Right renal pelvis (tissue), 4 donors: Measurements from ENCODE around the gene THAP8. TPM values are rescaled to one million over a fixed set of nuclear protein-coding genes. Genes with fewer than 3 reads are reported as not detected.
A peak's percentile ranks its signal among the peaks of the same experiment; 100 is the strongest.
"Not testable (repeated sequence)": the region's sequence is repeated elsewhere in the genome, so short reads cannot be mapped to it uniquely, and the experiment has no call there.

ENCODE experiments used
- DNase-seq, 4 donors: peaks; one replicate each; pipeline ENCODE4 v3.0.0-alpha.2; 2013; ENCODE audit warnings: low read depth in 4 of 4, low spot score in 3 of 4, missing footprints in 1 of 4
- polyA plus RNA-seq, 4 donors: library from polyadenylated mRNA; unstranded; fragments of 120-200 nt; gene quantifications; one replicate each; pipeline ENCODE4 v1.2.1, GENCODE V29; 2013; ENCODE audit not compliant: insufficient read length in 4 of 4

The THAP8 gene
- polyA plus RNA-seq, 4 donors: 11.6 to 17.0 (median 12.3) TPM

DNA sequence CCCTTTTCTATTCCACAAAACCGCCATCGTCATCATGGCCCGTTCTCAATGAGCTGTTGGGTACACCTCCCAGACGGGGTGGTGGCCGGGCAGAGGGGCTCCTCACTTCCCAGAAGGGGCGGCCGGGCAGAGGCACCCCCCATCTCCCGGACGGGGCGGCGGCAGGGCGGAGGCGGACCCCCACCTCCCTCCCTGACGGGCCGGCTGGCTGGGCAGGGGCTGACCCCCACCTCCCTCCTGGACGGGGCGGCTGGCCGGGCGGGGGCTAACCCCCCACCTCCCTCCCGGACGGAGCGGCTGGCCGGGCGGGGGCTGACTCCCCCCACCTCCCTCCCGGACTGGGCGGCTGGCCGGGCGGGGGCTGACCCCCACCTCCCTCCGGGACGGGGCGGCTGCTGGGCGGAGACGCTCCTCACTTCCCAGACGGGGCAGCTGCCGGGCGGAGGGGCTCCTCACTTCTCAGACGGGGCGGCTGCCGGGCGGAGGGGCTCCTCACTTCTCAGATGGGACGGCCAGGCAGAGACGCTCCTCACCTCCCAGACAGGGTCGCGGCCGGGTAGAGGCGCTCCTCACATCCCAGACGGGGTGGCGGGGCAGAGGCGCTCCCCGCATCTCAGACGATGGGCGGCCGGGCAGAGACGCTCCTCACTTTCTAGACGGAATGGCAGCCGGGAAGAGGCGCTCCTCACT is 14.9 kb upstream of the THAP8 start:
- DNase-seq: not testable (repeated sequence)

DNA sequence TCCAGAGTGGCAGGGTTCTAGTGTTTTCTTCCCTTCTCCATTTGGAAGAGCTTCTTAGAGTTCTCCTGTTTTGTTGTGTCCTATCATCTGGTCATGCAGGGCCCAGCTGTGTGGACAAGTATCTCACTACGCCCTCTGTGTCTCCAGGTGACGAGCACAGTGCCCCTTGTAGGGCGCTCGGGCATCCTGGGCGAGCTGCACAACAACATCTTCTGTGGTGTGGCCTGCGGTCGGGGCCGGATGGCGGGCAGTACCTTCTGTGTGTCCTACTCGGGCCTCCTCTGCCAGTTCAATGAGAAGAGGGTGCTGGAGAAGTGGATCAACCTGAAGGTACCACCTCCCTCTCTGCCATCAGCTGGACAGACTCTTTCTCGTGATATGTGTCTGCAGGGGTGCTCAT is 13.6 kb upstream of the THAP8 start:
- DNase-seq: no peak

DNA sequence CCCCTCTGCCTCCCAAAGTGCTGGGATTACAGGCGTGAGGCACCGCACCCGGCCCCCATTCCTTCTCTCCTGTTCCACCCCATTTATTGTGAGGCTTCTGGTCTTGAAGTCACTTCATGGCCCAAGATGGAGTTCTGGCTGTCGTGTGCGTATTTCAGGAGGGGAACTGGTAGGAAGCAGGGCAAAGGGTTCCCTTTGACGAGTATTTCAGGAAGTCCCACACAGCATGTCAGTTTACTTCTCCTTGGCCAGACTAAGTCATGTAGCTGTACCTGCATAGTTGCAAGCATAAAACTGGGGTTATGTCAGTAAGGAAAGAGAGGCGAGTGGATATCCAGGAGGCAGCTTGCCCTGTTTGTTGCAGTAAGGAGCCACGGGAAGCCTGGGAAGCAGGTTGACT is 10.7 kb upstream of the THAP8 start:
- no peak for DNase-seq

DNA sequence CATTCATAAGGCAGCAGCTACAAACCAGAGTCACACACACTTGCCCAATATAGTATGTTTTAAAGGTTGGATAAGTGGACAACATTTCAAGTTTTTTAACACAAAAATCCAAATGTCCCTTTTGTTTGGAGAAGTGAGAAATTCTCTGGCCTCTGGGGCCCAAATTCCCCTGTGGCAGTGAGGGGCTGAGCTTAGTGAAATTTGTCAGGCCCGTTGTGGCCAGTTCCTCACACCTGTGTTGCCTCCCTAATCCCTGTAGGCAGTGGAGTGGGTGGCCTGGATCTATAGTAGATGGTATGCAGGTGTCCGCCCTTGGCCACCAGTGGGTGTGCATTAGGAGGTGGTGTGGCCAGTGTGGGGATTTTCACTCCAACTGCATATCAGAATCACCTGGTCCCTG is 7.3 kb upstream of the THAP8 start:
- DNase-seq: no peak

DNA sequence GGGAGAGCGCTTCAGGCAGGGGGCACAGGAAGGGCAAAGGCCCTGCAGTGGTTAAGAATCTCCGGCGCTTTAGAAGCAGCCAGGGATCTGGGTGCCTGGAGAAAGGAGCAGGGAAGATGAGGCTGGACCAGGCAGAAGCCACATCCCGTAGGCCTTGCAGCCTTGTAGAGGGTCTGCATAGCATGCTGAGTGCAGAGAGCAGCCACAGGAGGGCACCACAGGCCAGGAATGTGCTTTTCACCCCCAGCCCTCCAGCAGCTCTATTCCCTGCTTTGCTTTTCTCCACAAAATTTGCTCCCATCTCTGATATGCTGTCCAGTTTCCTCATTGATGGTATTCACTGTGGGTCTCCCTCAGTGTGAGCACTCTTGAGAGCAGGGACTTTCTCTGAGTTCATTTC is 6.3 kb upstream of the THAP8 start:
- no peak for DNase-seq

DNA sequence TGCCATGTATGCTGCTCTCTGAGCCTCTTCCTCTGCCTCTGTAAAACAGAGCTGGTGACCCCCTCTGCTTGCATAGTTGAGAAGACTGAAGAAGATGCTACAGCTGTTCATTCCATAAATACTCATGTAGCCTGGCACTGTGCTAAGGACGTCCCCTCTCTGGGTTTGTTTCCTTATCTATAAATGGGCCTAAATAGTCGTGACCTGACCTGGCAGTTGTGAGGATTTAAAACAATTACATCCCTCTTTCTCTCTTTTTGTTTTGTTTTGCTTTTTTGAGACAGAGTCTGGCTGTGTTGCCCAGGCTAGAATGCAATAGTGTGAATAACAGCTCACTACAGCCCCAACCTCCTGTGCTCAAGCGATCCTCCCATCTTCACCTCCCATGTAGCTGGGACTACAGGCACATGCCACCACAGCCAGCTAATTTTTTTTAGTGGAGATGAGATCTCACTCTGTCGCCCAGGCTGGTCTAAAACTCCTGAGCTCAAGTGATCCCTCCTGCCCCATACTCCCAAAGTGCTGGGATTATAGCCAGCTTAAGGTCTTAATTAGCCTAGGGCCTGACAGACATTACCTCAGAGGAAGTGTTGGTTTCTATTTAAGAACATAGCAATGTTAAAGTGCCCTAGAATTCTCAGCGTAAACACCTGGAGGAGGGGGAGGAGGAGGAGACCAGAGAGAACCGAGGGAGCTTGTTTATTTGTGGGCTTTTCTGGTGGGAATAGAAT is 5.3 kb upstream of the THAP8 start:
- no peak for DNase-seq

DNA sequence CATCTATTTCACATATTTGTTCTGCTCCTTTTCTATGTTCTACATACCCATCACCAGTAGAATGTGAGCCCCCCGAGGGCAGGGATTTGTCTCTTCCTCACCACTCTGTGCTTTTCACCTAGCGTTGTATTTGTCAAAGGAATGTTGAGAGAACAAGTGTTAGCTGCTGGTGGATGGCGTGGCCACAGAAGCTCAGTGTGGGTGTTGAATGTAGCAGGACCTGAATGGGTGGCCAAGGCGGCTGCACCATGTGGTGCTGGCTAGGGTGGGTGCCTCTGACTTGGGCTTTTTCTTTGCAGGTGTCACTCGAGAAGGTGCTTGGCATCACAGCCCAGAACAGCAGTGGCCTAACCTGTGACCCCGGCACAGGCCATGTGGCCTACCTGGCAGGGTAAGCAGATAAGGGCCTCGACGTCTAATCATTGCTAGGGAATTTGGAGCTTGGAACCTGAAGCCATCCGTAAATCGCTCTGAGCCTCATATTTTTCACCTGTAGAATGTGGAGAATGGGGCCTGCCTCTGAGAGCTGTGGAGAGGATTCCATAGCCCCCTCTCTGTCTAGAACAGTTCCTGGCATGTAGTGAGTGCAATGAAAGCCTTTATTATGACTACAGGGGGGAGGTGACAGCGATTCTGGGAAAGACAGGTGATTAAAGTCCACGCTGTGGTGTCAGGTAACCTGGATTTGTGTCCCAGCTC is 4.5 kb upstream of the THAP8 start:
- DNase-seq: no peak

DNA sequence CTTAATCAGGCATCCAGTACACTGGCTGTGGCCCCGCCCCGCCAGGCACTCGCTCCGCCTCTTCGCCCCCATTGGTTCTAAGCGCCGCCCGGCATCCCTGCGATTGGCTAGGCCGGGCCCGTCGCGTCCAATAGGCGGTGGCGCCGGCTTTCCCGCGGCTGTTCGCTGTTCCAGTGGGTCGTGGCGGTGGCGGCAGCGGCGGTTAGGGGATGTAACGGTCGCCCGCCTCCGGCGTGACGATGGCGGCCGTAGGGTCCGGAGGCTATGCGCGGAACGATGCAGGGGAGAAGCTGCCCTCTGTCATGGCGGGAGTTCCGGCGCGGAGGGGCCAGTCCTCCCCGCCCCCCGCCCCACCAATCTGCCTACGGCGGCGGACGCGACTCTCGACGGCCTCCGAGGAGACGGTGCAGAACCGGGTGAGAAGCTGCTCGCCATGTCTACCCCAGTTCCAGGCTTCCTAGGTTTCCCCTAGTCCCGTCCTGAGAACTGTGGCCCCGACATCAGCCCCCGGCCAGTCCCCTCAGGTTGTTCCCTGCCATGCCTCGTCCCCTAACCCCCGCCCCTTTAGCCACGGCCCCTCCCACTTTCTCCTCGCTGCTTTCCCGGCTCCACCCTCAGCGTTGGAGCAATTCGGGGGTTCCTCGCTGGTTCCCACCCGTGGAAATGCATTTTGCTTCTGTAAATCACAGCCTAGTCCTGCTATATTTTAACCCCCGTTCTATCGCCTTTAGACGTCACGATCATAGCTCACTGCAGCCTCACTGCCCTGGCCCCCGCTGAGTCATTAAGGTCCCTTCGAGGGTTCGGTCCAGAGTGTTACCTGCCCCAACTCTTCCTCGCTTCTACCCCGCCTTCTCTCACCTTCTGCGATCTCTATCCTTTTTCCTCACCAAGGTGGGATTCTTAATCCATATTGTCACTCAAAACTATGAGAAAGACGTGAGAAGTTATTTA is 925 bp upstream of the THAP8 start, which contains the start of gene WDR62:
Gene WDR62 (plus strand): TSS at position 165 of the 954 bp plus-strand sequence. CDS start 75 bp downstream, at position 240.
- peak in 1 of 4 donors; percentile 86 for DNase-seq

DNA sequence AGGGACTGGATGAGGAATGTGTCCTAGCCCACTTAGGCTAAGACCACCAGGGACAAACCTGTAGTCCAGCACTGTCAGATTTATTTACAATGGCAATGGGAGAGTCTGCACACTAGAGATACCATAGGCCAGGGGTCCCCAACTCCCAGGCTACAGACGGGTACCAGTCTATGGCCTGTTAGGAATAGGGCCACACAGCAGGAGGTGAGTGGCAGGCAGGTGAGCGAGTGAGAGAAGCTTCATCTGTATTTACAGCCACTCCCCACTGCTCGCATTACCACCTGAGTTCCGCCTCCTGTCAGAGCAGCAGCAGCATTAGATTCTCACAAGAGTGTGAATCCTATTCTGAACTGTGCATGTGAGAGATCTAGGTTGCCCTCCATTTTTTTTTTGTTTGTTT is 2.4 kb downstream of the THAP8 start:
- no peak for DNase-seq

DNA sequence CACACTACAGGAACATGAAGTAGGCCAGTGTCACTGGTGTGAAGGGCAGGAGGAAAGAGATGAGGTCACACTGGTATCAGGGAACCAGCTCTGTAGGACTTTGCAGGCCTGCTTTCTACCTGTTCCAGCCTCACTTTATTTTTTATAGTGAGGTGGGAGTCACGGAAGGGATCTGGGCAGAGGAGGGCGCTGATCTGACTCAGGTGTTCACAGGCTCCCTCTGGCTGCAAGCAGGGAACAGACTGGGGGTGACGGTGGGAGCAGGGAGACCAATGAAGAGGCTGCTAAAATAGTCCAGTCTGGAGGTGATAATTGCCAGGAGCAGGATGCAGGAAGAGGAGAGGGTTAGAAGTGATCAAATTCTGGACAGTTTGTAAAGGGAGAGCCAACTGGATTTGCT is 2.8 kb downstream of the THAP8 start:
- no peak for DNase-seq

DNA sequence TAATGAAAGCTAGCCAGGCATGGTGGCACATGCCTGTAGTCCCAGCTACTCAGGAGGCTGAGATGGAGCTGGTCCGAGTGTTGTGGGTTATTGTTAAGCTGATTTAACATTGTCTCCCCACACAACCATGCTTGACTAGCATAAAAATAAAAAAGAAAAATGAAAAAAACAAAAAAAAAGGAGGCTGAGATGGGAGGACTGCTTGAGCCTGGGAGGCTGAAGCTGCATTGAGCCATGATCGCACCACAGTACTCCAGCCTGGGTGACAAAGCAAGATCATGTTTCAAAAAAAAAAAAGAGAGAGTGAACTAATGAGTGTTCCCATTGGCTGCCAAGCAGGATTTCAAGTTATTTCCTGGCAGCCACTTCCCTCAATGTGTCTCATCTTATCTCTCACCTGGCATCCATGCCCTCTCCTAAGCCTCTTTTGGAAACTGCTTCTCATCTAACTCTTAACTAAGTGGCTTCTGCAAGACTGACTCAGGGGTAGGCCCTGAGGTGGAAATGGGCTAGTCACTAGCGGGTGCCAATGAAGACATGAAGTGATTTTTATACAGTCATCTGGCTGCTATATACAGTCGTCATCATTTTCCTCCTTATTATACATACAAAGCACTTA is 4.9 kb downstream of the THAP8 start:
- DNase-seq: no peak

DNA sequence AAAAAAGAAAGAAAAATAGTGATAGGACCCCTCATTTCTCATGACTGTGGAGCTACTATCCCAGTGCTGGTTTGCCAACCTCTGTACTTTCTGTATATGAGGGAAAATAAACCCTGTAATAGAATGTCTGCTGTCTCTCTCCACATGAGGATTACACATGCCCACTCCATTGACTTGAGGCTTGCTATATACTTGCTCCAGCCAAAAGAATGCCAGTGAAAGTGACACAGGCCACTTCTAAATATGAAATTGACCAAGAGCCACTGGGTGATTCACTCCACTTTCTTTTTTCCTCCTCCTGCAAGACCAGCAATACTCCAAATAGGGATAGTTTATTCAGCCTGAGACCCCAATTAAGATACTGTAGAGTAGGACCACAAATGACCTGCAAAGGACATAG is 6.2 kb downstream of the THAP8 start:
- no peak for DNase-seq

DNA sequence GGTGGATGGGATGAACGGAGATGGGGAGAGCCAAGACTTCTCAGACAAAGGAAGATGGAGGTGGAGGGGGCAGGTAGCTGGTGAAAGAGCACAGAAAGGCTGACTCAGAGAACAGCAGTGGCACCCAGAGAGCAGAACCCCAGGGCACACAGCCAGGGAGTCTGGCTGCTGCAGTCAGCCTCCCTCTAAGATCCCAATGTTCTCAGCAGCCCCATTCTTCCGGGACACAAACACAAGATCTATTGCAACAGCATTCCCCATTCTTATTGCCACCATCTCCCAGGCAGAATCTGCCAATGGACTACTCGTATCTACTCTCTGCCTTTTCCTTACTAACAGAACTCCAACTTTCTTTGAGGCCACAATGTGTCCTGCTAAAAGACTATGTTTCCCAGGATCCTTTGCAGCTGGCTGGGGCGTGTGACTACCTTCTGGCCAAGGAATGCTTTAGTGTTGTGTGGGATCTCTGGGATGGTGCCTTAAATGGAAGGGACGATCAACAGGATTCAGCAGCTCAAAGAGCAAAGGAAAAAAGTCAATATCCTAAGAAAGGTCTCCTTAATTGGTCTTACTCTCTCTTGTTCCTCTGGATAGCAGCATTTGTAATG is 7.5 kb downstream of the THAP8 start:
- DNase-seq: no peak

DNA sequence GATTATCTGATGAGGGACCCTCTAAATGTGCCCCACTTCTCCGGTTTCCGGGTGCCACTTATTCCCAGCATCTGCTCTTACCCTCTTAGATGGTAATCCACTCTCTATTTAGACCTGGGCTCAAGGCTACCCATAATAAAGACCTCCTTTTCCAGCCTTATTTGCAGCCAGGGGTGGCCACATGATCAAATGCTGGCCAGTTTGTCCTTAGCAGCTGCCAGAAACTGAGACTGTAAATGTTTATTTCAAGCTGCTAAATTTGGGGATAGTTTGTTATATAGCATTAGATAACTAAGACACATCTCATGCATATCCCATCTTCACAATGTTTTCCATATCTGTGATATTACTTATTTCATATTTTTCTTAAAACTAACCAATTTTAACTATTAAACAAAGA is 10.1 kb downstream of the THAP8 start:
- no peak for DNase-seq

DNA sequence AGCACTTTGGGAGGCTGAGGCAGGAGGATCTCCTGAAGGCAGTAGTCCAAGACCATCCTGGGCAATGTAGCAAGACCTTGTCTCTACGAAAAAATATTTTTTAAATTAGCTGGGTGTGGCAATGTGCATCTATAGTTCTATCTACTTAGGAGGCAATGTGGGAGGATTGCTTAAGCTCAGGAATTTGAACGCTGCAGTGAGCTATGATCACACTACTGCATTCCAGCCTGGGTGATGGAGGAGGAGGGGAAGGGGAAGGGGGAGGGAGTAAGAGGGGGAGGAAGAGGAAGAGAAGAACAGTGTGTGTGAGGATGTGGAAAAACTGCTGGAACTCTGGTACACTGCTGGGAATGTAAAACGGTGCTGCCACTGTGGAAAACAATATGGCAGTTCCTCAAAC is 12.3 kb downstream of the THAP8 start:
- DNase-seq: peak in 2 of 4 donors; percentile 49 to 64

DNA sequence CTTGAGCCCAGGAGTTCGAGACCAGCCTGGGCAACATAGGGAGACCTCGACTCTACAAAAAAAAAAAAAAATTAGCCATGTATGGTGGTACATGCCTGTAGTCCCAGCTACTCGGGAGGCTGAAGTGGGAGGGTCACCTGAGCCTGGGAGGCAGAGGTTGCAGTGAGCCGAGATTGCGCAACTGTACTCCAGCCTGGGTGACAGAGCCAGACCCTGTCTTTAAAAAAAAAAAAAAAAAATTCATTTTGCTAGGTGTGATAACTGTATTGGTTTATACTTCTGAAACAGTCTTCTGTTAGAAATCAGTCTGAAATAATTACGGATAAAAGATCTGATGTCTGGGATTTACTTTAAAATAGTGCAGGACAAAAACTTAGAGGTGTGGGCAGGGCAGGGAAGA is 13.0 kb downstream of the THAP8 start:
- not testable (repeated sequence) for DNase-seq

DNA sequence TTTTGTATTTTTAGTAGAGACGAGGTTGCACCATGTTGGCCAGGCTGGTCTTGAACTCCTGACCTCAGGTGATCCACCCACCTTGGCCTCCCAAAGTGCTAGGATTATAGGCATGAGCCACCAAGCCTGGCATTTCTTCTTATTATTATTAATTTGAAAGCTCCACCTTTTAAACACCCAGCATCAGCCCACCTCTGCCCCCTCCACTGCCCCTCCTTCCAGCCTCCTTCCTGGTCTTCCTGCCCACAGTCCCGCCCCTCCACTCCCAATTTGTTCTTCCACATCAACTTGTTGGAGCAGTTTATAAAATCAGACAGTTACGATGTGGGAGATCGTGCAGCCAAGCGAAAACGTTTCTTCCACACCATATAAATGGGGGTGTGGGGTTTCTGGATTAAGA is 13.6 kb downstream of the THAP8 start:
- no peak for DNase-seq

DNA sequence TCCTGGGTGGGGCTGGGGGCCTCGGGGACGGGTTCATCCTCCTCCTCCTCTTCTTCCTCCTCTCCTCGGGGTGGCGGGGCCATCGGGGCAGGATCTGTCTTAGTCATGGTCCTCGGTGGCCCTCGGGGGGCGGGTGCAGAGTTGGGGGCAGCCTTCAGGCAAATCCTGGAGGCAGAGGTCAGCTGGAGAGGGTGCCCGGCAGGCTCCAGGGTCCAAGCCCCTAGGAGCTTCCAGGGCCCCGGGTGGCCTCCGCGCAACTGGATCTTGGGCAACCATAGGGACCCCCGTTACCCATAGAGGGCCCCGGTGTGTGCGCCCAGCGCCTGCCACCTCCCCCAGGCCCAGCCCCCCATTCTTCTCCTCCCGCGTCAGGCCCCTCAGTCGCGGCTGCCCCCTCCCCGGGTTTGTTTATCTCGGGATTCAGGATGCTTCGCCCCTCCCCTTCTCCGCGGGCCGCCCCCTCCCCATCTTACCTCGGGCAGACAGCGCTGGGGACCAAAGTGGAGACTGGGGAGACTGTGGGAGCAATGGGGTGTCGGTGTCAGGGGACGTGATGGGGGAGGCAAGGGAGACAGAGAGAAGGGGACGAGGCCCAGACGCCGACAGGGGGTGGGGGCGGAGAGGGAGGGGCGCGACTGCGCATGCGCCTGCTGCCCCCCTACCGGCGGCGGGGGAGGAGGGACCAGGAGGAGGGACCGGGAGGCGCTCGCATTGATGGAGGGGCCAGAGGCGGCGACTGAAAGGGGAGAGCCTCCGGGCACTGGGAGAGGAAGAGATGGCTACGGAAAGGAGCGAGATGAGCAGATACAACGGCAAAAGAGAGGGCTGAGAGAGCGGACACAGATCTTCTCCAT is 21.6 kb downstream of the THAP8 start, which contains the start of gene CLIP3:
Gene CLIP3 (minus strand): TSS at position 623 of the 854 bp plus-strand sequence. CDS start 516 bp downstream, at position 107.
- peak in 1 of 4 donors; percentile 48 for DNase-seq

DNA sequence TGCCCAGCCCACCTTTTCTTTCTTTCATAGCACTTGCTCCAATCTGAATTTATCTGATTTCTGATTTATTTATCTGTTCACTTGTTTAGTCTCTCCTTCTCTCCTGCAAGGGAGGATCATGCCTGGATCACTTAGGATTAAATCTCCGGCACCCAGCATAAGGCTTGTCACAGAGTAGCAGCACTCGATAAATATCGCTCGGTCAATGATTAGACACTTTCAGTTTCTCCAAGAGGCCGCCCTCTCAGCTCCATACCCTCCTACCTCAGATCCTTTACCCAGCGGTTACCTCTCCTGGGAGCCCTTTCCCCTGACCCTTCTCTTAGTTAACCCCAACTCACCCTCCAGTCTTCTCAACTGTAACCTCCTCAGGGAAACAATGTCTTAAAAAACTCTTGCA is 22.8 kb downstream of the THAP8 start:
- DNase-seq: no peak
